ENCODE measurements around the gene AP1S1. TPM values are rescaled to one million over a fixed set of nuclear protein-coding genes. Genes with fewer than 3 reads are reported as not detected.
A peak's percentile ranks its signal among the peaks of the same experiment; 100 is the strongest.

Gene AP1S1
- total and polyA plus RNA-seq, 2 of the 13 experiments (the other 11 are each of a cell fraction or from before 2014, with no cell fraction given): 57.5 to 68.1 TPM

- TF ChIP-seq ZNF629 (CRISPR knock-in tag; conservative IDR thresholded peaks at IDR 0.05): no peak
- TF ChIP-seq, protein P1, sequence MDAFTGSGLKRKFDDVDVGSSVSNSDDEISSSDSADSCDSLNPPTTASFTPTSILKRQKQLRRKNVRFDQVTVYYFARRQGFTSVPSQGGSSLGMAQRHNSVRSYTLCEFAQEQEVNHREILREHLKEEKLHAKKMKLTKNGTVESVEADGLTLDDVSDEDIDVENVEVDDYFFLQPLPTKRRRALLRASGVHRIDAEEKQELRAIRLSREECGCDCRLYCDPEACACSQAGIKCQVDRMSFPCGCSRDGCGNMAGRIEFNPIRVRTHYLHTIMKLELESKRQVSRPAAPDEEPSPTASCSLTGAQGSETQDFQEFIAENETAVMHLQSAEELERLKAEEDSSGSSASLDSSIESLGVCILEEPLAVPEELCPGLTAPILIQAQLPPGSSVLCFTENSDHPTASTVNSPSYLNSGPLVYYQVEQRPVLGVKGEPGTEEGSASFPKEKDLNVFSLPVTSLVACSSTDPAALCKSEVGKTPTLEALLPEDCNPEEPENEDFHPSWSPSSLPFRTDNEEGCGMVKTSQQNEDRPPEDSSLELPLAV (CRISPR knock-in tag; conservative IDR thresholded peaks at IDR 0.05; ENCODE audit: low read depth): no peak
- no peak for TF ChIP-seq ZNF441 (CRISPR knock-in tag; IDR thresholded peaks at IDR 0.05; ENCODE audit: borderline replicate concordance)
- no peak for TF ChIP-seq PRDM15 (CRISPR knock-in tag; IDR thresholded peaks at IDR 0.05)
- TF ChIP-seq SRSF1 (optimal IDR thresholded peaks at IDR 0.05; ENCODE audit: low read depth, low read length): no peak
- TF ChIP-seq E2F2 (CRISPR knock-in tag; IDR thresholded peaks at IDR 0.05; ENCODE audit: borderline replicate concordance): no peak
- TF ChIP-seq ZNF430 (CRISPR knock-in tag; IDR thresholded peaks at IDR 0.05): no peak
- TF ChIP-seq ZNF18 (CRISPR knock-in tag; IDR thresholded peaks at IDR 0.05; ENCODE audit: insufficient replicate concordance): no peak
- TF ChIP-seq AKAP8 (CRISPR knock-in tag; IDR thresholded peaks at IDR 0.05): no peak
- no peak for TF ChIP-seq ZFYVE20 (CRISPR knock-in tag; IDR thresholded peaks at IDR 0.05; ENCODE audit: borderline replicate concordance, low read depth)
- TF ChIP-seq, protein P2, sequence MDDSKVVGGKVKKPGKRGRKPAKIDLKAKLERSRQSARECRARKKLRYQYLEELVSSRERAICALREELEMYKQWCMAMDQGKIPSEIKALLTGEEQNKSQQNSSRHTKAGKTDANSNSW (CRISPR knock-in tag; IDR thresholded peaks at IDR 0.05; ENCODE audit: borderline replicate concordance): no peak
- TF ChIP-seq, protein P3, sequence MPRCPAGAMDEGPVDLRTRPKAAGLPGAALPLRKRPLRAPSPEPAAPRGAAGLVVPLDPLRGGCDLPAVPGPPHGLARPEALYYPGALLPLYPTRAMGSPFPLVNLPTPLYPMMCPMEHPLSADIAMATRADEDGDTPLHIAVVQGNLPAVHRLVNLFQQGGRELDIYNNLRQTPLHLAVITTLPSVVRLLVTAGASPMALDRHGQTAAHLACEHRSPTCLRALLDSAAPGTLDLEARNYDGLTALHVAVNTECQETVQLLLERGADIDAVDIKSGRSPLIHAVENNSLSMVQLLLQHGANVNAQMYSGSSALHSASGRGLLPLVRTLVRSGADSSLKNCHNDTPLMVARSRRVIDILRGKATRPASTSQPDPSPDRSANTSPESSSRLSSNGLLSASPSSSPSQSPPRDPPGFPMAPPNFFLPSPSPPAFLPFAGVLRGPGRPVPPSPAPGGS (CRISPR knock-in tag; IDR thresholded peaks at IDR 0.05): no peak
- TF ChIP-seq, protein P4, sequence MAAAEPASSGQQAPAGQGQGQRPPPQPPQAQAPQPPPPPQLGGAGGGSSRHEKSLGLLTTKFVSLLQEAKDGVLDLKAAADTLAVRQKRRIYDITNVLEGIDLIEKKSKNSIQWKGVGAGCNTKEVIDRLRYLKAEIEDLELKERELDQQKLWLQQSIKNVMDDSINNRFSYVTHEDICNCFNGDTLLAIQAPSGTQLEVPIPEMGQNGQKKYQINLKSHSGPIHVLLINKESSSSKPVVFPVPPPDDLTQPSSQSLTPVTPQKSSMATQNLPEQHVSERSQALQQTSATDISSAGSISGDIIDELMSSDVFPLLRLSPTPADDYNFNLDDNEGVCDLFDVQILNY (CRISPR knock-in tag; conservative IDR thresholded peaks at IDR 0.05): no peak
- TF ChIP-seq GLI4 (CRISPR knock-in tag; IDR thresholded peaks at IDR 0.05; ENCODE audit: borderline replicate concordance): no peak
- peak; percentile 49; the same call in 1 of the 2 replicates for TF ChIP-seq TARDBP (CRISPR knock-in tag; IDR thresholded peaks at IDR 0.05)
- no peak for TF ChIP-seq CENPX (CRISPR knock-in tag; IDR thresholded peaks at IDR 0.05)
- no peak for TF ChIP-seq ZNF296 (CRISPR knock-in tag; conservative IDR thresholded peaks at IDR 0.05)
- no peak for TF ChIP-seq MAF1 (CRISPR knock-in tag; IDR thresholded peaks at IDR 0.05; ENCODE audit: borderline replicate concordance)
Measured at GRCh38 chr7:101124376-101125056, 29.8 kb upstream of the AP1S1 start (continued).

All from HepG2 (cell line).